ENCODE data around the gene PPP1R17. TPM values are rescaled to one million over a fixed set of nuclear protein-coding genes. Genes with fewer than 3 reads are reported as not detected.

Gene PPP1R17
- polyA plus RNA-seq, 6 donors from 2014 or later = not detected

DNA sequence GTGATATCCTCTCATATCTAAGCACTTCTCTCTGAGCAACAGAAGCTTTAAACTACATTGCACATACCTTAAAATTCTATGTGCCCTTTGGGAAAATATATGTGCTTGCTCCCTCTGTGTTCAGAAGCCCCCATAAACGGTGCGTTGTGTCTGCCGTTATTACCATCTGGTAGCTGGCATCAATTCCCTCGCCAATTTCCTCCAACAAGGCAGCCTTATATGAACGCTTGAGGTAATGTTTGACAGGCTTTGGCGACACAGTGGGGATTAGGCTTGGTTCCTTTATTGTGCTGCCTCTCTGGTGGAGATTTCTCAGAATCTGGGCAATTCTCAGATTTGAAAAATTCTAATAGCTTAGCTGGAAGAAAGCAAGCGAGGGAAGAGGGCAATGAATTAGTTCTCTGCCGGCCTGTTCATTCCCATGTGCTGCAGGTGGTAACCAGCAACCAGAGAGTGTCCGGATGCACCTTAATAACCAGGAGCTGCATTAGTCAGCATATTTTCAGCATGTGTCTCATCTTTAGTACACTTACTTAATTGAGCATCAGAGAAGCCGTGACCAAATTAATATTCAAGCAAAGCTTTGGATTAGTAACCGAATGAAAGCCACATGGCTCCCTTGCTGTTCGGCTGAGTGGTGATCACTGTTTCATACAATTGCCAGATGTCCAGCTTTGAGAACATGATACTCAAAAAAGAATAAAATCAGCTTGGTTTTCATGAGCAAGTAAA lies 7.3 kb upstream of the PPP1R17 start:
- Mint-ChIP-seq H3K36me3 (no peaks in the 10 kb centered on the region), H3K4me1 (no peaks in the 10 kb centered on the region), H3K27ac (no peak overlapping the region), H3K27me3 (no peaks in the 10 kb centered on the region), H3K4me3 (no peak overlapping the region), H3K9me3 (peaks cover 0 to 6% (median 4%) of the 10 kb centered on the region in 7 donors)
- no peak for ATAC-seq (ENCODE audit: low read depth in 2 of 2)
- no peak for DNase-seq

- peaks cover 5 to 6% (median 6%) of the 10 kb centered on the region in 3 donors for H3K4me1 Mint-ChIP-seq
- H3K27ac Mint-ChIP-seq = no peak overlapping the region
- ATAC-seq (ENCODE audit: low read depth in 2 of 2) (no peak), DNase-seq (no peak)
- no peak overlapping the region for H3K4me3 Mint-ChIP-seq
- peaks cover 0 to 7% (median 4%) of the 10 kb centered on the region in 7 donors for H3K9me3 Mint-ChIP-seq
- no peaks in the 10 kb centered on the region for H3K36me3 Mint-ChIP-seq
- H3K27me3 Mint-ChIP-seq = no peaks in the 10 kb centered on the region
Measured at GRCh38 chr7:31683445-31684225, 3.4 kb upstream of the PPP1R17 start.

DNA sequence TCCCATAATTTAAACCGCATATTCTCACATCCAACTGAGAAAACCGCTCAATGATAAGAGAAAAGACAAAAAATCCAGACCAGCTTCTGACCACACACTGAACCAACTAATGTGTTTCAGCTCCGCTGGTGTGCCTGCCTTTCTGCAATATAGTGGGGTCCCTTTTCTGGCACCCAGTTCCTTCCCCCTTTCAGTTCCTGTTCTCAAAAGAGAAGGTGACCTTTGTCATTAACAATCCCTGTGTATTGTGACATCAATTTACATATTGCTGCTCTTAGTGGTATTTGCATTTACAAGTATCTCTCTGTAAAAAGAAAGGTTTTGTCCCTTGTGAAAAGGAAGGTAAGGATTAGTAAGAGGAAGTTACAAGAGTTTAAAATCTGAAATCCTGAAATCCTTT lies 1.4 kb downstream of the PPP1R17 start:
- Mint-ChIP-seq H3K36me3 (no peaks in the 10 kb centered on the region), H3K4me1 (peaks cover 6 to 7% (median 6%) of the 10 kb centered on the region in 3 donors), H3K4me3 (no peak overlapping the region), H3K27ac (no peak overlapping the region), H3K9me3 (peaks cover 0 to 8% (median 0%) of the 10 kb centered on the region in 7 donors), H3K27me3 (peaks cover 0 to 5% (median 4%) of the 10 kb centered on the region in 3 donors)
- ATAC-seq (ENCODE audit: low read depth in 2 of 2) (peak; percentile 55 to 68), DNase-seq (no peak)

DNA sequence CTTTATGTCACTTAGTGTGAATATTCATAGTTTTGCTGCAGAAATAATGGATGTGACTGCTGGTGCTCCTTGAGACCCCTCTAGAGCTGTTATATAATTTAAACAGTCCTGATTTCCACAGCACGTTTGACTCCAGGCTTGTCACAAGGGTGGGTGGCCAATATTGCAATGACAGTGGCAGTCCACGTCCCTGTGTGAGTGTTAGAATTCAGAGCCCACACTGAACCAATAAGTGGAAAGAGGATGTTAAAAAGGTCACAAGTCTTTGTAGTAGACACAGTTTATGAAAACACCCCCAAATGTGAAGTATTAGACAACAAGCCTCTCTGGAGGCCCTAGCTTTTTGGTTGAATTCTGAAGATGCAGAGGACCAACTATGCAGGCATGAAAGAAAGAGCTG lies 2.0 kb downstream of the PPP1R17 start:
- Mint-ChIP-seq H3K9me3 (peaks cover 0 to 8% (median 0%) of the 10 kb centered on the region in 7 donors), H3K4me1 (peaks cover 6 to 7% (median 6%) of the 10 kb centered on the region in 3 donors), H3K27ac (no peak overlapping the region), H3K27me3 (peaks cover 0 to 5% (median 4%) of the 10 kb centered on the region in 3 donors), H3K4me3 (no peak overlapping the region), H3K36me3 (no peaks in the 10 kb centered on the region)
- ATAC-seq (ENCODE audit: low read depth in 2 of 2) (no peak), DNase-seq (no peak)

DNA sequence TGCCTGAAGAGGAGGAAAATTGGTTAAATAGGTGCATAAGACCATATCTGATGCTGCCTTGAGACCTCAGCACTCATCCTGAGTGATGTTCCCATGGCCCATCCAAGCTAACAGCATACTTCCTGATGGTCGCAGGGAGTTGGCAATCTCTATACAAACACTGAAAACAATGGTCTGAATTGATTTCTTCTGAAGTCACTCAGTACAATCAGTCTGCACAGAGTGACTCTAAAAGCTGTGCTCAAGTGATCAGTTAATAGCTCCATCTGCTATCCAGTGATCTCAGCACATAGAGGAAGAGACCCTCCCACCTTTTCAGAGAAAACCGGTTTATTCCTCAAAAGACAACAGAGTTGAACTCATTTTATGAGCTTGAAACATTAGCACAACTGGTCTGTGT lies 3.9 kb downstream of the PPP1R17 start:
- DNase-seq = no peak
- Mint-ChIP-seq H3K4me3 (no peak overlapping the region), H3K27me3 (peaks cover 0 to 5% (median 4%) of the 10 kb centered on the region in 3 donors), H3K4me1 (peaks cover 6 to 7% (median 6%) of the 10 kb centered on the region in 3 donors), H3K36me3 (no peaks in the 10 kb centered on the region), H3K27ac (no peak overlapping the region), H3K9me3 (peaks cover 0 to 7% (median 3%) of the 10 kb centered on the region in 7 donors)
- no peak for ATAC-seq (ENCODE audit: low read depth in 2 of 2)

GRCh38 chr7:31692451-31692850 lies 5.4 kb downstream of the PPP1R17 start:
- H3K36me3 Mint-ChIP-seq = no peaks in the 10 kb centered on the region
- ATAC-seq (ENCODE audit: low read depth in 2 of 2) (no peak), DNase-seq (no peak)

GRCh38 chr7:31692871-31693270 lies 5.9 kb downstream of the PPP1R17 start:
- ATAC-seq (ENCODE audit: low read depth in 2 of 2) = no peak
- Mint-ChIP-seq H3K36me3 (no peaks in the 10 kb centered on the region), H3K27me3 (peaks cover 0 to 8% (median 5%) of the 10 kb centered on the region in 3 donors), H3K9me3 (peaks cover 0 to 7% (median 3%) of the 10 kb centered on the region in 7 donors), H3K4me3 (no peak overlapping the region), H3K27ac (no peak overlapping the region), H3K4me1 (peaks cover 5 to 7% (median 6%) of the 10 kb centered on the region in 3 donors)
- no peak for DNase-seq

More at GRCh38 chr7:31692451-31692850, 5.4 kb downstream of the PPP1R17 start:
- Mint-ChIP-seq H3K27me3 (peaks cover 0 to 8% (median 5%) of the 10 kb centered on the region in 3 donors), H3K4me3 (no peak overlapping the region), H3K9me3 (peaks cover 0 to 7% (median 3%) of the 10 kb centered on the region in 7 donors), H3K4me1 (peaks cover 6 to 7% (median 6%) of the 10 kb centered on the region in 3 donors), H3K27ac (no peak overlapping the region)

- ATAC-seq (ENCODE audit: low read depth in 2 of 2) (peak; percentile 27 to 42), DNase-seq (no peak)
- Mint-ChIP-seq H3K36me3 (no peaks in the 10 kb centered on the region), H3K27me3 (peaks cover 0 to 16% (median 0%) of the 10 kb centered on the region in 3 donors), H3K4me3 (no peak overlapping the region), H3K4me1 (no peaks in the 10 kb centered on the region), H3K9me3 (peaks cover 0 to 7% (median 2%) of the 10 kb centered on the region in 7 donors), H3K27ac (peak overlapping the region in 1 of 6 donors; percentile 60)
Measured at GRCh38 chr7:31695859-31696614, 9.0 kb downstream of the PPP1R17 start.

GRCh38 chr7:31699050-31699449 lies 12.0 kb downstream of the PPP1R17 start:
- DNase-seq = no peak
- Mint-ChIP-seq H3K4me1 (no peaks in the 10 kb centered on the region), H3K36me3 (no peaks in the 10 kb centered on the region)

DNA sequence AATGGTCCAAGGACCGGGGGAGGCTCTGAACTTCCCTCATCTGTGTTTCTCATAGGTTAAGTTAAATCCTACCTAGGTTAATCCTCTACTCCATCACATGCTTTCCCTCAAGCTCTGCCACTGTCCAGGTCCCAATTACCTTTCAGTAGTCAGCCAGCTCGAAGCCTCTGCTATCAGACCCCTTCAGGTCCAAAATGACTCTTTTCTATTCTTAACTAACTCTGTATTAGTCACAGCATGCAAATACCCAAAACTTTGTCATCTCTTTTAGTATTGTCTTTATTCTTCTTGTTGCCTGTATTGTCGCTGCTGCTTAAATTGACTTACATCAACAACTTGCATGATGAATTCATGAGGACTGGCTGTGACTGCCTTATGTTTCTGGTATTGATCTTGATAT lies 15.3 kb downstream of the PPP1R17 start:
- Mint-ChIP-seq H3K27ac (no peak overlapping the region), H3K9me3 (peaks cover 0 to 5% (median 0%) of the 10 kb centered on the region in 7 donors), H3K4me1 (no peaks in the 10 kb centered on the region), H3K27me3 (peaks cover 0 to 7% (median 0%) of the 10 kb centered on the region in 3 donors), H3K36me3 (no peaks in the 10 kb centered on the region), H3K4me3 (no peak overlapping the region)
- DNase-seq (no peak), ATAC-seq (ENCODE audit: low read depth in 2 of 2) (no peak)

More at GRCh38 chr7:31699050-31699449, 12.0 kb downstream of the PPP1R17 start:
- Mint-ChIP-seq H3K4me3 (no peak overlapping the region), H3K27ac (no peak overlapping the region), H3K9me3 (peaks cover 0 to 8% (median 0%) of the 10 kb centered on the region in 7 donors), H3K27me3 (peaks cover 0 to 12% (median 0%) of the 10 kb centered on the region in 3 donors)
- no peak for ATAC-seq (ENCODE audit: low read depth in 2 of 2)

GRCh38 chr7:31705377-31705776 lies 18.4 kb downstream of the PPP1R17 start:
- Mint-ChIP-seq H3K9me3 (peaks cover 0 to 5% (median 0%) of the 10 kb centered on the region in 7 donors), H3K27me3 (no peaks in the 10 kb centered on the region), H3K4me1 (no peaks in the 10 kb centered on the region), H3K4me3 (no peak overlapping the region), H3K36me3 (no peaks in the 10 kb centered on the region), H3K27ac (no peak overlapping the region)
- ATAC-seq (ENCODE audit: low read depth in 2 of 2) (no peak), DNase-seq (no peak)

GRCh38 chr7:31707089-31707488 lies 20.1 kb downstream of the PPP1R17 start:
- Mint-ChIP-seq H3K4me3 (no peak overlapping the region), H3K4me1 (no peaks in the 10 kb centered on the region), H3K9me3 (peaks cover 0 to 7% (median 4%) of the 10 kb centered on the region in 7 donors), H3K27ac (no peak overlapping the region), H3K27me3 (peaks cover 0 to 3% (median 0%) of the 10 kb centered on the region in 3 donors), H3K36me3 (no peaks in the 10 kb centered on the region)
- DNase-seq (no peak), ATAC-seq (ENCODE audit: low read depth in 2 of 2) (no peak)

DNA sequence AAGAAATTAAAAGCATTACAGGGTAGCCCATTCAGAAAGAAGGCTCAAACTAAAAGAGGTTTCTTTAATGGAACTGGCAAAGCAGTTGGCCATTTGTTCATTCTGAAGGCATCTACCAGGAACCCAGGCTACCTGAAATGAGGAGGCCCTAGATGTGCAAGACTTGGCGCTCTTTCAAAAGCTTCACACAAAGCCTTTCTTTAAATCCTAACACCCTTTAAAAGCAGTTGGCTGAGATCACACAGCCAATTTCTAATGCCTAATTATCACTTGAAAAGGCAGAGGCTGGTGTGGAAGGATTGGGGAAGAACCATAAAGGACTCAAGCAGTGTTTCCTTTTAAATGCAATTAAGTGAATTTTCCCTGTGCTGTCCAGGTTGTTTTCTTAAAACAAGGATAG lies 23.2 kb downstream of the PPP1R17 start:
- Mint-ChIP-seq H3K27ac (no peak overlapping the region), H3K4me3 (no peak overlapping the region), H3K27me3 (peaks cover 0 to 6% (median 0%) of the 10 kb centered on the region in 3 donors), H3K4me1 (no peaks in the 10 kb centered on the region), H3K9me3 (peaks cover 0 to 16% (median 14%) of the 10 kb centered on the region in 7 donors), H3K36me3 (no peaks in the 10 kb centered on the region)
- no peak for DNase-seq
- ATAC-seq (ENCODE audit: low read depth in 2 of 2) = no peak
